NCI-H526 treated with DMSO at 0.1 percent for 48 hours (cell line): Measurements from ENCODE around the gene DGKB.

Source experiments
- DNase-seq: peaks from one replicate; lab custom pipeline; 2025; lab: John Stamatoyannopoulos, UW

The DGKB gene

GRCh38 chr7:14381936-14382335, 520.6 kb downstream of the DGKB start:
- DNase-seq, result no peak

- no peak for DNase-seq
Observed at GRCh38 chr7:14381306-14381705, 521.2 kb downstream of the DGKB start.

GRCh38 chr7:14380881-14381280, 521.7 kb downstream of the DGKB start:
- DNase-seq, result no peak

GRCh38 chr7:14377646-14378266, 524.8 kb downstream of the DGKB start:
- DNase-seq, result no peak

- no peak for DNase-seq
Observed at GRCh38 chr7:14376711-14377110, 525.8 kb downstream of the DGKB start.

GRCh38 chr7:14375998-14376397, 526.6 kb downstream of the DGKB start:
- DNase-seq, result no peak

GRCh38 chr7:14374336-14374735, 528.2 kb downstream of the DGKB start:
- DNase-seq, result no peak

GRCh38 chr7:14368285-14368684, 534.3 kb downstream of the DGKB start:
- DNase-seq, result no peak

- DNase-seq, result no peak
Observed at GRCh38 chr7:14351167-14351566, 551.4 kb downstream of the DGKB start.

- DNase-seq, result no peak
Observed at GRCh38 chr7:14341200-14341775, 561.3 kb downstream of the DGKB start.

GRCh38 chr7:14340393-14341074, 562.0 kb downstream of the DGKB start:
- DNase-seq, result no peak

- no peak for DNase-seq
Observed at GRCh38 chr7:14339861-14340260, 562.7 kb downstream of the DGKB start.

GRCh38 chr7:14336256-14336655, 566.3 kb downstream of the DGKB start:
- DNase-seq, result no peak

- no peak for DNase-seq
Observed at GRCh38 chr7:14332155-14332554, 570.4 kb downstream of the DGKB start.

- no peak for DNase-seq
Observed at GRCh38 chr7:14324767-14325166, 577.8 kb downstream of the DGKB start.

GRCh38 chr7:14322724-14323123, 579.8 kb downstream of the DGKB start:
- DNase-seq, result no peak

GRCh38 chr7:14321947-14322346, 580.6 kb downstream of the DGKB start:
- no peak for DNase-seq

GRCh38 chr7:14309432-14309831, 593.1 kb downstream of the DGKB start:
- no peak for DNase-seq

- DNase-seq, result no peak
Observed at GRCh38 chr7:14305233-14305866, 597.2 kb downstream of the DGKB start.

GRCh38 chr7:14303536-14303935, 599.0 kb downstream of the DGKB start:
- DNase-seq, result no peak

- DNase-seq, result no peak
Observed at GRCh38 chr7:14294637-14295036, 607.9 kb downstream of the DGKB start.

GRCh38 chr7:14293434-14293833, 609.1 kb downstream of the DGKB start:
- DNase-seq, result no peak

- no peak for DNase-seq
Observed at GRCh38 chr7:14292737-14293136, 609.8 kb downstream of the DGKB start.
